Inflammatory macrophage treated with lipopolysaccharide for 4 hours (primary cell): ENCODE data around the gene SYDE2.
"Not testable (repeated sequence)": the region's sequence is repeated elsewhere in the genome, so short reads cannot be mapped to it uniquely, and the experiment has no call there.

Experiments used
- DNase-seq: peaks from one replicate; pipeline ENCODE4 v3.0.0-alpha.2; 2020

SYDE2 gene

GRCh38 chr1:85158910-85159309 lies 41.9 kb downstream of the SYDE2 start:
- DNase-seq: no peak

- no peak for DNase-seq
These were observed 43.4 kb downstream of the SYDE2 start for GRCh38 chr1:85157436-85157835.

DNA sequence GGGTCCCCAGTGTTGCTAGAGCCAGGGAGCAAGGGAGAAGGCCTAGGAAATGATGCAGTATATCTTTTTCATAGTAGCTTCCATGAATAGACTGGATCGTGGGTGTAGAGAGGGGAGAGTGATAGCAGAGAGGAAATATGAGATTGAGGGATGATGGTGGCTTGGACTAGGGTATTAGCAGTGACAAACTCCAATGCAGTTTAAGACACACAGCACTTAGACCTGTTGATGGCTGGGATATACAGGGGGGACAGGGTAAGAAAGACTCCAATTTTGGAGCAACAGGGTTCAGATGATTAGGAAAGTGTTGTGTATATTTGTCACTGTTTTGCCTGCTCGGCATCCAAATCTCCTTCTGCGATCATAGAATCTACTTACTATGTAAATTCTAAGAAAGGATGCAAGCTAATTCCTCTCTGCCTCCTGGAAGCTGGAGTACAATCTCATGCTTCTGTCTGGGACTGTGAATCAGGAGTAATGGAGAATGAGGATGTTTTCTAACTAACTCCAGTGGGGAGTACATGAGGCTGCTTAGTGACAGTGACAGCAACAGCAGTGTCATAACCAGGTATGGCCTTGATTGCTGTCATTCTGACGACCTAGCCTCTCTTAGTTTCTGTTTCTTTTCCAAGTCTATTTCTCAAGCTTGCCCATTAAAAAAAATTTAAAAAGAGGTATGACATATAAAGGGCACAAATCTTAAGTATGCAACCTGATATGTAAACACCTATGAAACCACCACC lies 47.5 kb downstream of the SYDE2 start:
- DNase-seq: no peak

- no peak for DNase-seq
These were observed 49.4 kb downstream of the SYDE2 start for GRCh38 chr1:85151446-85151845.

DNA sequence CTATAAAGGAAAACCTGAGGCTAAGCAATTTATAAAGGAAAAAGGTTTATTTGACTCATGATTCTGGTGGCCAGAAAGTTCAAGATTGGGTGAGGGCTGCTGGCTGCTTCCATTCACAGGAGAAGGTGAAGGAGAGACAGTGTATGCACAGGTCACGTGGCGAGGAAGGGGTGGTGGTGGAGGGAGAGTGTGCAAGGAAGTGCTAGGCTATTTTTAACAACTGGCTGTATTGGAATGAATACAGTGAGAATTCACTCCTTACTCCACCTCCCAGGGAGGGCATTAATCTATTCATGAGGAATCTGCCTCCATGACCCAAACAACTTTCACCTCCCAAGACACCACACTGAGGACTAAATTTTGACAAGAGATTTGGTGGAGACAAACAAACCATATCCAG lies 51.0 kb downstream of the SYDE2 start:
- DNase-seq: no peak

GRCh38 chr1:85148524-85149250 lies 52.1 kb downstream of the SYDE2 start:
- no peak for DNase-seq

- no peak for DNase-seq
These were observed 53.9 kb downstream of the SYDE2 start for GRCh38 chr1:85146972-85147359.

DNA sequence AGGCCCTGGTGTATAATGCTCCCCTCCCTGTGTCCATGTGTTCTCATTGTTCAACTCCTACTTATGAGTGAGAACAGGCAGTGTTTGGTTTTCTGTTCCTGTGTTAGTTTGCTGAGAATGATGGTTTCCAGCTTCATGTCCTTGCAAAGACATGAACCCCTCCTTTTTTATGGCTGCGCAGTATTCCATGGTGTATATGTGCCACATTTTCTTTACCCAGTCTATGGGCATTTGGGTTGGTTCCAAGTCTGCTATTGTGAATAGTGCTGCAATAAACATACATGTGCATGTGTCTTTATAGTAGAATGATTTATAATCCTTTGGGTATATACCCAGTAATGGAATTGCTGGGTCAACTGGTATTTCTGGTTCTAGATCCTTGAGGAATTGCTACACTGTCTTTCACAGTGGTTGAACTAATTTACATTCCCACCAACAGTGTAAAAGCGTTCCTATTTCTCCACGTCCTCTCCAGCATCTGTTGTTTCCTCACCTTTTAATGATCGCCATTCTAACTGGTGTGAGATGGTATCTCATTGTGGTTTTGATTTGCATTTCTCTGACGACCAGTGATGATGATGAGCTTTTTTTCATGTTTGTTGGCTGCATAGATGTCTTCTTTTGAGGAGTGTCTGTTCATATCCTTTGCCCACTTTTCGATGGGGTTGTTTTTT lies 54.4 kb downstream of the SYDE2 start:
- not testable (repeated sequence) for DNase-seq

- DNase-seq: no peak
These were observed 56.5 kb downstream of the SYDE2 start for GRCh38 chr1:85144351-85144750.

DNA sequence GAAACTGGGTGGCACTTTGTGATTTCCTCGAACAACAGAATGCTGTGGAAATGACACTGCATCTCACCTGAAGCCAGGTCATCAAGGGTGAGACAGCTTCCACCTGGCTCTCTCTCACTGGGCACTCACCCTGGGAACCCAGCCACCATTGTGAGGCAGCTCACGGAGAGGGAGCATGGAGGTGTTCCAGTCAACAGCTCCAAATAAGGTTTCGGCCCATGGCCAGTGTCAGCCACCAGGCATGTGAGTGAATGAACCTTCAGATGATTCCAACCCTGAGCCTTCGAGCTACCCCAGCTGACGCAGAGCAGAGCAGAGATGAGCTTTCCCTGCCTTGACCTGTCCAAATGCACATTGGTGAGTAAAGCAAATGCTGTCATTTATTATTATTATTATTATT lies 58.1 kb downstream of the SYDE2 start:
- DNase-seq: no peak

DNA sequence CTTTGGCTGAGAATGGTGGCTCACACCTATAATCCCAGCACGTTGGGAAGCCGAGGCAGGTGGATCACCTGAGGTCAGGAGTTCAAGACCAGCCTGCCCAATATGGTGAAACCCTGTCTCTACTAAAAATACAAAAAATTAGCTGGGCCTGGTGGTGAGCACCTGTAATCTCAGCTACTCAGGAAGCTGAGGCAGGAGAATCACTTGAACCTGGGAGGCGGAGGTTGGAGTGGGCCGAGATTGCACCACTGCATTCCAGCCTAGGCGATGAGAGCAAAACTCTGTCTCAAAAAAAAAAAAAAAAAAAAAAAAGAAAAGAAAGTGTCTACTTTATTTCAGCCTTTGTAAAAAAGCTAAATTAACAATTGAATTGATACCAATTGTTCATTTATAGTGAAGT lies 62.4 kb downstream of the SYDE2 start:
- DNase-seq: not testable (repeated sequence)

DNA sequence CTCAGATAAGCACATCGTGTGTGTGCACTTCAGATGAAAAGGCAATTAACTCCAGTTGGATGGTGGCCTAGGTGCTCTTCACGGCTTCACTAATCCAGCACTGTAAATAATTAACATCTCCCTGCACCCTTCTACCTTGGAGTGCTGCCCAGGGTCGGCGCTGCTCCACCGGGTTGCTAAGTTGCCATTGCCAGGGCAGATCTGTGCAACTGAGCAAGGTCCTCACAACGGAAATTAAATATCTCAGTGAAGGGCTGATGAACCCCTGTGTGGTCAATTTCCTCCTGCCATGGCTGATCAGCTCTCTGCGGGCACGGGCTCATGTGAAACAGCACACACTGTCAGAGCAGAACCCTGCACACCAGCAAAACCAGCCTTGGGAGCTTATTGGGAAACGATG lies 63.2 kb downstream of the SYDE2 start:
- DNase-seq: peak; percentile 23

- DNase-seq: no peak
These were observed 65.4 kb downstream of the SYDE2 start for GRCh38 chr1:85135392-85135798.

DNA sequence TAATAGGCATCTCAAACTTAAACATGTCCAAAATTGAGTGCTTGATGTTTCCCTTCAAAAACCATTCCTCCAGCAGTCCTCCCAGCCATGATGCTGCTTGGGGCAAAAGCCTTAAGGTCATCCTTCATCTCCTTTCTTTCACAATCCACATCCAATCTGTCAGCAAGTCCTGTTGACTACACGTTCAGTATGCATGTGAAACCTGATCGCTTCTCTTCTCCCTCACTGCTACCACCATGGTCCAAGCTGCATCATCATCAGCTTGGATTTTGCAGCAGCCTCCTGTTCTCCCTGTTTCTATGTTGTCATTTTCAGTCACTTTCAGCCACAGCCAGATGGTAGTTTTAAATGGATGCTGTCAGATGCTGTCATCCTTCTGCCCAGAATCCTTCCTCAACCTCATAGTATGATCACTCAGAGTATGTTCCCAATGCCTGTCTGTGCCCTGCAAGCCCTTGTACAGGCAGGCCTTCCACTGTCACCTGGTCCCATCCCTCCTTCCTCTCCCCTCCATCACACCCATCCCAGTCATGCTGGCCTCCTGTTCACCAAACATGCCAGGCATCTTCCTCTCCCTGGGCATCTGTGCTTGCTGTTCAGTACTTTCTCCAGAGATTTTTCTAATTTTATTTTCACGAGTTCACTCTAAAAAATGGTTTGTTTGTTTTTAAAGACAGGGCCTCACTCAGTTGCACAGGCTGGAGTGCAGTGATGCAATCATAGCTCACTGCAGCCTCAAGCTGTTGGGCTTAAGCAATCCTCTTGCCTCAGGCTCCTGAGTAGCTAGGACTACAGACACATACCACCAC lies 66.0 kb downstream of the SYDE2 start:
- DNase-seq: no peak

DNA sequence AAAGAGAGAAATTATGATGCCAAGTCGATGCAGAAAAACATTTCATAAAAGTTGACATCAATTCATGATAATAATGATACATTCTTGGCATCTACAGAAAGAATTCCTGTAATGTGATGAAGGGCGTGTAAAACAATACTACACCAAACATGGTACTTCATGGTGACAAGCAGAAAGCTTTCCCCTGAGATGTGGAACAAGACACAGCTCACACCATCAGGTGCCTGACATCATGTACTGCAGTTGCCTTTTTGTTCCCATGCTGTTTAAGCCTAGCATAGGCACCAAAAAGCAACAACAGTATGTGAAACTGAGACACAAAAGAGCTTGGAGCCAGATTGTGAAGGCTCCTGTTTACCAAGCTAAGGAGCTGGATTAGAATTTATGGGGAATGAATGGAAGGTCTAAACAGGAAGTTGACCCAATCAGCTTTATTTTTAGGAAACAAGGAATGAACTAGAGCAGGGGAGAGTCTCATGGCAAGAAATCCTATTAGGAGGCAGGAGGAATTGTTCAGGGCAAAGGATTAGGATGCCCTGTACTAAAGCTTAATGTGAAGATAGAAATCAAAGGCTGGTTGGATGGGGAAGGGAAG lies 67.2 kb downstream of the SYDE2 start:
- DNase-seq: peak; percentile 19

DNA sequence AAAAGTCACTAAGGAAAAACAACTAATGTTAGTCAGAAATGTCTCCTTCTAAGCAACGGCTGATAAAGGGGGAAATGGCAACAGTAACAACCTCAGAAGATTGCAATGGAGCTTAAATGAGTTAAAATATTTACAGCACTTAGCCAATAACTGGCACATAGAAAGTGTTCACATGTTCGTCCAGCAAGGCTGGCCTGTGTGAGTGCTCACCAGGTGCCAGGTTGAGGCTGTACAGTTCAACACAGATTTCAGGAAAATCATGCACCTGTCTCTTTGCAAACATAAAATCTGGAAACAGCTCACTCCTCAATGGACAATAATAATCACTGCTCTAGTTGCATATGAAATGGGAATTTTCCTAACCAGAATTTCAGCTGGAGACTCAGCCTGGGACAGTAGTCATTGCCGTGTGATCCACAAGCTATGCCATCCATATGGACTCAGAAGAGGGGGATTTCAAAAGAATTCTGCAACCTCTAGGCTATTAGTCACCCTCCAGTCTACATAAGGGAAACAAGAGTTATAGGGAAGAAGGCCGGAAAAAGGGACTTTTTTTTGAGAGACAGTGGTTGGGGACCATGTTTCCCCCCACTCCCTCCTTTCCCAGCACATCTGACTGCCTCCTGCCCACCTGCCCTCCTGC lies 68.6 kb downstream of the SYDE2 start:
- DNase-seq: peak; percentile 83

- no peak for DNase-seq
These were observed 72.5 kb downstream of the SYDE2 start for GRCh38 chr1:85128316-85128715.

GRCh38 chr1:85125891-85126290 lies 74.9 kb downstream of the SYDE2 start:
- no peak for DNase-seq

DNA sequence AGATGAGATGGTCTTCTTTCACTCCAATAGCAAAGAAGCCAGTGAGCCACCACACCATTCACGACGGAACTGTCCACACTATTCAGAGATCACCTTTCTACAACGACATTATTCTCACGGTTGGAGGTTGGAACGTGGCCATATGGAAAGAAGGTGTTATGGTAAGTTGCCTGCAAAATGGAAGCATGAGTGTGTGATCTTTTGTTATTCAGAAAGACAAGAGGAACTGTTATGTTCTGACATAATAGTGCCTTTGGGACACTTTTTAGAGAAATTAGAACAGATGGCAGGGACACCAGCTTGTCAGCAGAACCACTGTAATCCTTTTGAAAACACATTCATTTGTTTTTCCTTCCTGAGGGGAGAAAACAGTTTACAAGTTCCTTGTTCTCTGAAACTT lies 76.7 kb downstream of the SYDE2 start:
- DNase-seq: no peak

- DNase-seq: no peak
These were observed 78.6 kb downstream of the SYDE2 start for GRCh38 chr1:85122169-85122568.

GRCh38 chr1:85121744-85122143 lies 79.1 kb downstream of the SYDE2 start:
- no peak for DNase-seq

GRCh38 chr1:85118751-85119150 lies 82.1 kb downstream of the SYDE2 start:
- DNase-seq: no peak
